GM18508 (cell line): ENCODE measurements around the gene FAM83B.
"Not testable (repeated sequence)": the region's sequence is repeated elsewhere in the genome, so short reads cannot be mapped to it uniquely, and the experiment has no call there.

ENCODE experiments used
- ATAC-seq: cut with Tn5 transposase; IDR thresholded peaks from one replicate; pipeline ENCODE4 v1.9.1; 2021; ENCODE audit warnings: moderate number of reproducible peaks; ENCODE audit not compliant: insufficient read depth, unreplicated experiment

FAM83B gene

GRCh38 chr6:54846243-54846856 lies at the start of gene FAM83B:
FAM83B (plus strand) TSS chr6:54846771; CDS start chr6:54870247, 23,476 bp downstream.
- no peak for ATAC-seq

- not testable (repeated sequence) for ATAC-seq
Observed at GRCh38 chr6:54796918-54797317, 49.7 kb upstream of the FAM83B start.

- no peak for ATAC-seq
Observed at GRCh38 chr6:54800050-54800600, 46.4 kb upstream of the FAM83B start.

GRCh38 chr6:54801244-54801643 lies 45.3 kb upstream of the FAM83B start:
- ATAC-seq = no peak

GRCh38 chr6:54801669-54802068 lies 44.9 kb upstream of the FAM83B start:
- ATAC-seq = no peak

- no peak for ATAC-seq
Observed at GRCh38 chr6:54802775-54803634, 43.6 kb upstream of the FAM83B start.

GRCh38 chr6:54805077-54805476 lies 41.5 kb upstream of the FAM83B start:
- no peak for ATAC-seq

- no peak for ATAC-seq
Observed at GRCh38 chr6:54810147-54810546, 36.4 kb upstream of the FAM83B start.

GRCh38 chr6:54813892-54814291 lies 32.7 kb upstream of the FAM83B start:
- ATAC-seq = no peak

GRCh38 chr6:54817236-54817635 lies 29.3 kb upstream of the FAM83B start:
- no peak for ATAC-seq

GRCh38 chr6:54817834-54818233 lies 28.7 kb upstream of the FAM83B start:
- ATAC-seq = no peak

GRCh38 chr6:54824225-54824624 lies 22.3 kb upstream of the FAM83B start:
- ATAC-seq = not testable (repeated sequence)

- no peak for ATAC-seq
Observed at GRCh38 chr6:54827010-54827409, 19.6 kb upstream of the FAM83B start.

GRCh38 chr6:54830216-54830615 lies 16.4 kb upstream of the FAM83B start:
- ATAC-seq = no peak

GRCh38 chr6:54835176-54835575 lies 11.4 kb upstream of the FAM83B start:
- no peak for ATAC-seq

GRCh38 chr6:54846857-54847674 lies 495 bp downstream of the FAM83B start:
- ATAC-seq = no peak

- no peak for ATAC-seq
Observed at GRCh38 chr6:54847799-54848597, 1.4 kb downstream of the FAM83B start.

GRCh38 chr6:54850114-54850513 lies 3.5 kb downstream of the FAM83B start:
- no peak for ATAC-seq

GRCh38 chr6:54856129-54856528 lies 9.6 kb downstream of the FAM83B start:
- ATAC-seq = no peak

GRCh38 chr6:54860132-54860531 lies 13.6 kb downstream of the FAM83B start:
- ATAC-seq = no peak
